Measurements from ENCODE around the gene CCL15. TPM values are rescaled to one million over a fixed set of nuclear protein-coding genes. Genes with fewer than 3 reads are reported as not detected.

Gene CCL15
- total RNA-seq, 6 donors from 2014 or later: 0.72 to 2.6 (median 1.4) TPM; not detected in 2

- peaks cover 0 to 13% (median 2%) of the 10 kb centered on the region in 4 donors for H3K9me3 ChIP-seq
- ATAC-seq (ENCODE audit: low FRiP score in 2 of 2): no peak
- H3K4me3 ChIP-seq: no peak overlapping the region
- H3K27me3 ChIP-seq: no peaks in the 10 kb centered on the region
- DNase-seq: no peak
- no peak overlapping the region for H3K27ac ChIP-seq
- no peaks in the 10 kb centered on the region for H3K4me1 ChIP-seq
- 38 to 44% methylated on average over 4 of the region's 4 CpGs for WGBS, 2 donors
- H3K36me3 ChIP-seq: no peaks in the 10 kb centered on the region
- TF ChIP-seq CTCF (IDR thresholded peaks at IDR 0.05): no peak
- no peak for TF ChIP-seq EP300 (IDR thresholded peaks at IDR 0.05)
- TF ChIP-seq POLR2A (IDR thresholded peaks at IDR 0.05): no peak
- TF ChIP-seq POLR2AphosphoS5 (IDR thresholded peaks at IDR 0.05): no peak
Measured at GRCh38 chr17:36004594-36005108, 3.3 kb upstream of the CCL15 start.

GRCh38 chr17:36002631-36003030 lies 1.3 kb upstream of the CCL15 start:
- 90 to 91% methylated on average over 7 of the region's 7 CpGs for WGBS, 2 donors
- no peaks in the 10 kb centered on the region for H3K36me3 ChIP-seq
- H3K27me3 ChIP-seq: no peaks in the 10 kb centered on the region
- DNase-seq (no peak), ATAC-seq (ENCODE audit: low FRiP score in 2 of 2) (no peak)
- TF ChIP-seq POLR2AphosphoS5 (IDR thresholded peaks at IDR 0.05) (no peak), POLR2A (IDR thresholded peaks at IDR 0.05) (no peak), EP300 (IDR thresholded peaks at IDR 0.05) (no peak), CTCF (IDR thresholded peaks at IDR 0.05) (no peak)
- no peak overlapping the region for H3K4me3 ChIP-seq
- no peaks in the 10 kb centered on the region for H3K4me1 ChIP-seq
- no peaks in the 10 kb centered on the region for H3K9me3 ChIP-seq
- H3K27ac ChIP-seq: no peak overlapping the region

GRCh38 chr17:36001862-36002603 lies 680 bp upstream of the CCL15 start:
- Histone ChIP-seq H3K4me3 (no peak overlapping the region), H3K9me3 (no peaks in the 10 kb centered on the region), H3K4me1 (no peaks in the 10 kb centered on the region), H3K27ac (no peak overlapping the region), H3K36me3 (no peaks in the 10 kb centered on the region), H3K27me3 (no peaks in the 10 kb centered on the region)
- no peak for ATAC-seq (ENCODE audit: low FRiP score in 2 of 2)
- DNase-seq: peak in 1 of 2 donors; percentile 59
- no peak for TF ChIP-seq EP300 (IDR thresholded peaks at IDR 0.05)
- TF ChIP-seq CTCF (IDR thresholded peaks at IDR 0.05): no peak
- no peak for TF ChIP-seq POLR2A (IDR thresholded peaks at IDR 0.05)
- no peak for TF ChIP-seq POLR2AphosphoS5 (IDR thresholded peaks at IDR 0.05)
- WGBS, 2 donors: 64 to 83% methylated on average over 6 of the region's 6 CpGs

GRCh38 chr17:36000732-36001109 lies 632 bp downstream of the CCL15 start:
- DNase-seq (no peak), ATAC-seq (ENCODE audit: low FRiP score in 2 of 2) (no peak)
- Histone ChIP-seq H3K4me3 (no peak overlapping the region), H3K27me3 (no peaks in the 10 kb centered on the region), H3K27ac (no peak overlapping the region), H3K4me1 (no peaks in the 10 kb centered on the region), H3K9me3 (no peaks in the 10 kb centered on the region), H3K36me3 (no peaks in the 10 kb centered on the region)
- no peak for TF ChIP-seq CTCF (IDR thresholded peaks at IDR 0.05)
- no peak for TF ChIP-seq EP300 (IDR thresholded peaks at IDR 0.05)
- TF ChIP-seq POLR2AphosphoS5 (IDR thresholded peaks at IDR 0.05): no peak
- TF ChIP-seq POLR2A (IDR thresholded peaks at IDR 0.05): no peak
- WGBS, 2 donors: 67 to 86% methylated on average over 6 of the region's 6 CpGs

- no peak for DNase-seq
- TF ChIP-seq EP300 (IDR thresholded peaks at IDR 0.05) (no peak), CTCF (IDR thresholded peaks at IDR 0.05) (no peak), POLR2AphosphoS5 (IDR thresholded peaks at IDR 0.05) (no peak), POLR2A (IDR thresholded peaks at IDR 0.05) (no peak)
- no peaks in the 10 kb centered on the region for H3K9me3 ChIP-seq
- WGBS, 2 donors: 80% methylated on average over 1 of the region's 1 CpG
- no peaks in the 10 kb centered on the region for H3K27me3 ChIP-seq
- no peak overlapping the region for H3K27ac ChIP-seq
- no peaks in the 10 kb centered on the region for H3K36me3 ChIP-seq
- no peaks in the 10 kb centered on the region for H3K4me1 ChIP-seq
- ATAC-seq (ENCODE audit: low FRiP score in 2 of 2): no peak
- no peak overlapping the region for H3K4me3 ChIP-seq
Measured at GRCh38 chr17:35998756-35999155, 2.6 kb downstream of the CCL15 start.

All from upper lobe of left lung (tissue), 6 donors.